ENCODE results near the gene RAD51B. TPM values are rescaled to one million over a fixed set of nuclear protein-coding genes. Genes with fewer than 3 reads are reported as not detected.

Gene RAD51B
- polyA plus RNA-seq, 3 donors: 3.6 to 11.6 (median 9.4) TPM

- Mint-ChIP-seq H3K36me3 (no peaks in the 10 kb centered on the region), H3K9me3 (peaks cover 0 to 2% (median 0%) of the 10 kb centered on the region in 7 donors), H3K27me3 (ENCODE audit: low read depth in 3 of 3) (no peaks in the 10 kb centered on the region), H3K4me3 (no peak overlapping the region), H3K27ac (no peak overlapping the region), H3K4me1 (no peaks in the 10 kb centered on the region)
- no peak for DNase-seq
- no peaks in the 10 kb centered on the region for H4K20me1 ChIP-seq (ENCODE audit: insufficient read depth, low read length)
- no peak overlapping the region for H3K4me2 ChIP-seq (replicated peaks; ENCODE audit: extremely low read depth, low read length, poor library complexity, severe bottlenecking)
- H2AFZ ChIP-seq (ENCODE audit: insufficient read depth, low read depth, low read length, poor library complexity, severe bottlenecking): no peak overlapping the region
- no peaks in the 10 kb centered on the region for H3K36me3 ChIP-seq (replicated peaks in 1 of 2; ENCODE audit: control insufficient read depth in 1 of 2, insufficient read depth in 2 of 2, low read length in 2 of 2)
- no peaks in the 10 kb centered on the region for H3K27me3 ChIP-seq (ENCODE audit: control insufficient read depth in 2 of 2, insufficient read depth in 2 of 2, low read length in 2 of 2)
- no CpG with 5 or more reads among the region's 1 CpG for WGBS (ENCODE audit: insufficient coverage)
- intact Hi-C loops (cut with micrococcal nuclease): no loop called here
- H3K27ac ChIP-seq (ENCODE audit: low read depth in 1 of 2, low read length in 2 of 2): no peak overlapping the region
- H3K79me2 ChIP-seq (ENCODE audit: insufficient read depth, low read length): no peaks in the 10 kb centered on the region
- H3K4me3 ChIP-seq (replicated peaks in 1 of 3; ENCODE audit: low read depth in 2 of 3, low read length in 3 of 3): no peak overlapping the region
- no peak overlapping the region for H3K9ac ChIP-seq (ENCODE audit: insufficient read depth, low read length, poor library complexity, severe bottlenecking)
- TF ChIP-seq CTCF (IDR thresholded peaks at IDR 0.05): no peak
- no peaks in the 10 kb centered on the region for H3K9me3 ChIP-seq (replicated peaks in 1 of 2; ENCODE audit: control insufficient read depth in 1 of 2, insufficient read depth in 1 of 2, low read length in 2 of 2)
- no peaks in the 10 kb centered on the region for H3K4me1 ChIP-seq (ENCODE audit: control insufficient read depth in 1 of 2, insufficient read depth in 2 of 2, low read length in 2 of 2)
Observed at GRCh38 chr14:68176687-68177086, 357.1 kb downstream of the RAD51B start.

- intact Hi-C loops (cut with micrococcal nuclease): no loop called here
Observed at GRCh38 chr14:68177728-68178127, 358.1 kb downstream of the RAD51B start.

More at GRCh38 chr14:68177728-68178127, 358.1 kb downstream of the RAD51B start:
- Histone ChIP-seq H3K27ac (ENCODE audit: low read depth in 1 of 2, low read length in 2 of 2) (no peak overlapping the region), H2AFZ (ENCODE audit: insufficient read depth, low read depth, low read length, poor library complexity, severe bottlenecking) (no peak overlapping the region), H3K4me1 (ENCODE audit: control insufficient read depth in 1 of 2, insufficient read depth in 2 of 2, low read length in 2 of 2) (no peaks in the 10 kb centered on the region), H3K4me3 (replicated peaks in 1 of 3; ENCODE audit: low read depth in 2 of 3, low read length in 3 of 3) (no peak overlapping the region), H3K27me3 (ENCODE audit: control insufficient read depth in 2 of 2, insufficient read depth in 2 of 2, low read length in 2 of 2) (no peaks in the 10 kb centered on the region), H3K9me3 (replicated peaks in 1 of 2; ENCODE audit: control insufficient read depth in 1 of 2, insufficient read depth in 1 of 2, low read length in 2 of 2) (no peaks in the 10 kb centered on the region), H3K36me3 (replicated peaks in 1 of 2; ENCODE audit: control insufficient read depth in 1 of 2, insufficient read depth in 2 of 2, low read length in 2 of 2) (no peaks in the 10 kb centered on the region), H3K79me2 (ENCODE audit: insufficient read depth, low read length) (no peaks in the 10 kb centered on the region), H3K4me2 (replicated peaks; ENCODE audit: extremely low read depth, low read length, poor library complexity, severe bottlenecking) (no peak overlapping the region), H3K9ac (ENCODE audit: insufficient read depth, low read length, poor library complexity, severe bottlenecking) (no peak overlapping the region), H4K20me1 (ENCODE audit: insufficient read depth, low read length) (no peaks in the 10 kb centered on the region)
- TF ChIP-seq CTCF (IDR thresholded peaks at IDR 0.05): no peak
- no peak for DNase-seq
- H3K4me1 Mint-ChIP-seq: no peaks in the 10 kb centered on the region
- H3K36me3 Mint-ChIP-seq: no peaks in the 10 kb centered on the region
- H3K9me3 Mint-ChIP-seq: peaks cover 0 to 2% (median 0%) of the 10 kb centered on the region in 7 donors
- 100% methylated on average over 2 of the region's 3 CpGs for WGBS (ENCODE audit: insufficient coverage)
- no peaks in the 10 kb centered on the region for H3K27me3 Mint-ChIP-seq (ENCODE audit: low read depth in 3 of 3)
- no peak overlapping the region for H3K27ac Mint-ChIP-seq
- no peak overlapping the region for H3K4me3 Mint-ChIP-seq
